OCI-LY3 (cell line): Measurements from ENCODE around the gene IP6K1.

Experiments used
- CTCF ChIP-seq: fragments of 200-600, 300-600 bp; sonication (generic); IDR thresholded peaks from 2 replicates; pipeline ENCODE4 v1.5.1; 2014; ENCODE audit warnings: antibody characterized with exemption, low read length, low read depth
- EZH2phosphoT487 ChIP-seq: fragments of 200-600 bp; shearing (Covaris generic); IDR thresholded peaks from 2 replicates; pipeline ENCODE4 v1.6.1; 2018; ENCODE audit warnings: antibody characterized with exemption, mixed run types, low read depth

DNA sequence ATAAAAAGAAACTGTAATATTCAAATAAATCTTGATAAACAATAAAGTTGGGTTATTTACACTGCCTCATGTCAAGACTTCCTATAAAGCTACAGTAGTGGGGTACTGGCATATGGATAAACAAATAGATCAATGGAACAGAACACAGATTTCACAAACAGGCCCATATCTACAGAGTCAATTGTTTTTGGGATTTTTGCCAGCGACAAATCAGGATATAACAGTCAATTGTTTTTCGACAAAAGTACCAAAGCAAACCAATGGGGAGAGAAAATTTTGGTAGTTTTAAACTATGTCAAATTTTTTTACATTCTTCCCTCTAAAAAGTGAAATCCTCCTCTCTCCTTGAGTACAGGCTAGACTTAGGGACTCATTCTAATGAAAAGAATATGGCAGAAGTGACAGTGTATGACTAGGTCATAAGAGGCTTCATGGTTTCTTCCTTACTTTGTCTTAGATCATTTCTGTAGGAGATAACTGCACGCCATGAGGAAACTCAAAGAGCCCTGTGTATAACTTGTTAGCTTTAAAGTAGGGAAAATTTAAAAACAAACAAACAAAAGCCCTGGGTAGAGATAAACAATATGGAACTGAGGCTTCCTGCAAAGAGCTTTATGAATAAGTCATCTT, 16.9 kb downstream of the IP6K1 start:
- TF ChIP-seq CTCF = no peak
- no peak for TF ChIP-seq EZH2phosphoT487
